NK-92 treated with Interleukin-12 subunit alpha and Interleukin-12 subunit beta, amount 100 ng/mL, for 24 hours (cell line): ENCODE data around the gene PCYT2.

Experiments
- DNase-seq: peaks from one replicate; lab custom pipeline; 2025; lab: John Stamatoyannopoulos, UW

Gene PCYT2

GRCh38 chr17:81912441-81913309 is 1.5 kb upstream of the PCYT2 start:
- DNase-seq: no peak

- DNase-seq: no peak
These were observed 770 bp upstream of the PCYT2 start for GRCh38 chr17:81911969-81912368.

- DNase-seq: no peak
These were observed 341 bp downstream of the PCYT2 start for GRCh38 chr17:81910840-81911276.

GRCh38 chr17:81909966-81910839 is 996 bp downstream of the PCYT2 start:
- no peak for DNase-seq

- no peak for DNase-seq
These were observed 2.0 kb downstream of the PCYT2 start for GRCh38 chr17:81909231-81909630.

- no peak for DNase-seq
These were observed 2.4 kb downstream of the PCYT2 start for GRCh38 chr17:81908793-81909192.

- DNase-seq: no peak
These were observed 3.7 kb downstream of the PCYT2 start for GRCh38 chr17:81907219-81908145.

GRCh38 chr17:81906476-81907218 is 4.6 kb downstream of the PCYT2 start:
- no peak for DNase-seq

GRCh38 chr17:81905993-81906392 is 5.2 kb downstream of the PCYT2 start:
- no peak for DNase-seq

GRCh38 chr17:81905424-81905875 is 5.7 kb downstream of the PCYT2 start:
- no peak for DNase-seq

- DNase-seq: no peak
These were observed 6.4 kb downstream of the PCYT2 start for GRCh38 chr17:81904600-81905423.

GRCh38 chr17:81903896-81904599 is 7.2 kb downstream of the PCYT2 start:
- no peak for DNase-seq

GRCh38 chr17:81903415-81903831 is 7.8 kb downstream of the PCYT2 start:
- no peak for DNase-seq

- no peak for DNase-seq
These were observed 8.4 kb downstream of the PCYT2 start for GRCh38 chr17:81902653-81903414.

GRCh38 chr17:81902023-81902652 is 9.1 kb downstream of the PCYT2 start, which contains the start of gene NPB:
Gene NPB (plus strand): TSS chr17:81902238. CDS start chr17:81902278, 40 bp downstream.
- no peak for DNase-seq

- no peak for DNase-seq
These were observed 9.8 kb downstream of the PCYT2 start for GRCh38 chr17:81901167-81902022.

- DNase-seq: no peak
These were observed 10.9 kb downstream of the PCYT2 start for GRCh38 chr17:81900181-81900820.
